GM21381 (cell line): ENCODE data around the gene KLHL25.

Source experiments
- ATAC-seq: cut with Tn5 transposase; IDR thresholded peaks from one replicate; pipeline ENCODE4 v1.9.1; 2021; ENCODE audit warnings: mild to moderate bottlenecking, moderate library complexity; ENCODE audit not compliant: unreplicated experiment

Gene KLHL25

DNA sequence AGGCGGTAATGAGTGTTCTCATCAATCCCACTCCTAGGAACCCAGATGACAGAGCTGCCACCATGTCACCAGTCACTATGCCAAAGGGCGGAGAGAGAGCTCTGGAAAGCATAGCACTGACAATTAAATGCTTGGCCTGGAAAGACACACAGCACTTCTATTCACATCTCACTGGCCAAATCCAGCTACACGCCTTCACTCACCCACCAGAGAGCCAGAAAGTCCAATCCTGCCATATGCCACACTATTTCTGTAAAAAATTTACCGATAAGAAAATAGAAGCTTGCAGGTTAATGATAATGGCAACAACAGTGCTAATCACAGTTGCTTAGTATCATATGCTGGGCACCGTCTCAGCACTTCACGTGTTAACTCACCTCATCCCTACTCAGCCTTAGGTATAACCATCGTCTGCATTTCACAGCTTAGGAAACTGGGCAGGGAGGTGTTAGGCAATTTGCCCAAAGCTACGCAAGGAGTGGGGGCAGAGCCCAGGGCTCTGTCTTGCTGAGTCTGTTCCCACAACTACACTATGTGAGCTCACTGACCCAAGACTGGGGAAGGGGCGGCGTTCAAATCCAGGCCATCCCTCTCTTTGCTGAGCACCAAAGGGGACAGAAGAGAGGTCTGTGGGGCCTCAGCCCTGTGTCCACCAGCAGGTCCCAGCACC is 16.5 kb downstream of the KLHL25 start:
- no peak for ATAC-seq

DNA sequence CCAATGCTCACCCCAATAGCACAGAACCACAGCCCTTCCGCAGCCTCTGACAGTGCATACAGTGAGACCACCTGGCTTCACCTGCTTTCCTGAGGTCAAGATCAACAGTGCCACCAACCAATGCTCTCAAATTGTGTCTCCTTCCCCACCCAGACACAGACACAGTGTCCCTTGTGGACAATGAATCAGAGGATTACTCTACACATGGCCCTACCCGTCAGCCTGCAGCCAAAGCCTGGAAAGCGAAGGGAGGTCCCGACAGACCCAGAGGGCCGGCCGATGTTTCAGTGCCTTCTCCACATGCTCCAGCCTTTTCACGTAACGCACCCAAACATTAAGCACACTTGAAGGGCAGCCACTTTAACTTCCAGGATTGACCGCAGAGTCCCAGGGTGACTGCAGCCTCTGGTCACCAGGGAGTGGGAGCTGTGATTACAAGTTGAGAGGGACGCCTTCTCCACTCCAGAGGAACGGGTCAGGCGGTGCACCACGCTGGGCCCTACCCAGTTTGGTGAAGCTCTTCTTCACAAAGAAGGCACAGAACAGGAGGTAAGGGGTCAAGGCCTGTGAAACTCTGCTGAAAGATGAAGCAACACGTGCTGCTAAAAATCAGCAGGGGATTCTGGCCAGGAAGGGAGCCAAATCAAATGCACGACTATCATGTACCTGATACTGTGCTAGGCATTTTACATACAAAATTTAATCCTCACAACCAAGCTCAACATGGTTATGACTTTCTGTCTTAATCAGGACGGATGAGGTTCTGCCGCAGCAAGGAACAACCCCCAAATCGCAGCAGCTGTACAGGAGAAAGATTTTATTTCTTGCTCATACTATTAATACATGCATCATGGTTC is 17.2 kb downstream of the KLHL25 start:
- no peak for ATAC-seq

DNA sequence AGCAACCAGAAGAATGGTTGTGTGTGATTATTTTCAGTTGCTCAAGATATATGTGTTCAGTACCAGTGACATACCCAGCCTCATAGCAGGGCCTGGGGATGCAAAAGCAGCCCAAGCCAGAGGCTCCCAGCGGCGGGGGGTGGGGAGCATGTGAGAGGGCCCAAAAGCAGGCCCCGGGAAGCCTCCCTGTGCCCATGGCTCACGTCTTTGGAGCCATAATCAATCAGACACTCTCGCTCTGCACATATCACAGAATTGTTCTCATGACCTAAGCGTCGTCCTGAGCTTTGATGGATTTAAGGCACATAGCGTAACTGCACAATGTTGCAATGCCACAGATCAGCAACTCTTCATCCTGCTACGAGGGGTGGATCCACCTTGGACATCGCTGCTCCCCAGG is 20.8 kb downstream of the KLHL25 start:
- no peak for ATAC-seq

DNA sequence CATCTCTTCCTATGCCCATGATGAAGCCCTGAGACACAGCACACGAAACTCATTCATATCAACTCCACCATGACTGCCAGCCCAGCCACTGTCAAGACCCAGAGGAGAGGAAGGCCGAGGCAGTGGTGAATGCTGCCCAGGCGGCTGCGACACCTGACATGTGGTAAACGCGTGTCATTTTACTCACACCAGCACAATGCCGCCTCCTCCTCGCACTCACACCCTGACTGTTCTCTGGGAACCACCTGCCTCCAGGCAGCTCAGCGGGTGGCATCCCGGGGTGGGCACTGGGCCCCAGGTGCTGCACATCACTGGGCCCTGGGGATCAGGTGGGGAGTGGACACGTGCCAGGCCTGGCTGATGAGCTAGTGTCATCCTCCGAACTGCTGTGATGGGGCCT is 21.5 kb downstream of the KLHL25 start:
- no peak for ATAC-seq

DNA sequence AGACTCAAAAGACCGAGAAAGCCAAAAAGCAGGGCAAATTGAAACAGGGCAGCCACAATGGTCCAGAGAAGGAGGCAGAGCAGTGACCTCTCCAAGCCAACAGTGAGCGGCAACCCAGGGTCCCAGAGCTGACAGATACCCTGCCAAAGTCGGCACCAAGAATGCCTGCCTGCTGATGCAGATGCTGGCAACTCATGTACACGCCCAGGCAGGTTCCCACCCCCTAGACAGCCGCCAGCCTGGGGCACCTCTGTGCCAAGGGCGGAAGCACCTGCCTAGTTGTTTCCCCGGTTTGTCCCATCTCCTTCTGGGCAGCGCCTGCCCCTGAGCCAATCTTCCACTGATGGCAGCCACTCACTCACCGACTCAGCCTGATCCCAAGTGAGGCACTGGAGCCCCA is 22.1 kb downstream of the KLHL25 start:
- no peak for ATAC-seq

DNA sequence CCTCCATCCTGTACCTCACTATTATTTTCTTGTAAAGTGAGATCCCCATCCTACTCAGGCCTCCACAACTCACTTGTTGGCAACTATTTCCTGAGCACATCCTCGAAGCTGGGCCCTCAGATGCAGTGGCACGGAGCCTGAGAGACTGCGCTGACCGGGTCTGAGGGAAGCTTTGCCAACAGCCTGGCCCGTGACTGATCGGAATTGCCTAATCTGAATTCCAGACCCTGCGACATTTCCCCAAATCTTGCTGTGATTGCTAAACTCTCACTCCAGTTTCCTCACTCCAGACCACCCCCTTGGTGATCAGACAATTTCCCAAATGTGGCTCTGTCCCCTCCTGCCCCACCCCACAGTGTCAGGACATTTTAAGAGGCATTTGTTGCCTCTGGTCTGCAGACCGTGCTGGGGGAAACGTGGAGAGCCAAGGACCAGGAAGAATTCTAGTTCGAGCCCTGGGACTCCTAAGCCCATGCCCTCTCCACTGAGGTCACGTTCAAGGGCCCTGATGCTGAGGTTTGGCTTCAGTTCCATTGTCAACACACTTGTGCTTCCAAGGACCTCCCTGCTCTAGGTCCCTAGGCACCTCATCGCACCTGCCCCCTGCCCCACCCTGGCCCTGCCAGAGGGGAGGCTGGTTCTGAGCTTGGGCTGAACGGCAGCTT is 22.8 kb downstream of the KLHL25 start:
- no peak for ATAC-seq

DNA sequence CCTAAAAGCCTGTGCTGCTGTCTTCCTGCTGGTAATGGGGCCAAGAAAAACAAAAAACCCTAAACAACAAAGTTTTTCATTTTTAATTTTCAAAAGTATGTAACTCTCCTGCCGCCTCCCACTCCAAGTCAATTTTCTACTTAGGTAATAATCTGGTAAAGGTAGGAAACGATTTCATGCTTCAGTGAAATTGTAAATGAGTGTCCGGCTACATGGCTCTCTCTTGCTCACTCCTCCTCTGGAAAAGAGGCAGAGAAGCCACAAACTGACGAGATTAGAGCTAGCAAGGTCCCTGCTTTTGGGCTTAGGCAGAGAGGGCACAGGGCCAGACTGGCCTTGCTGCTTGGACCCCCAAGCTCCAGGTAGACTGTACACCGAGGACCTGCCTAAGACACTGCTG is 23.5 kb downstream of the KLHL25 start:
- ATAC-seq, result no peak

DNA sequence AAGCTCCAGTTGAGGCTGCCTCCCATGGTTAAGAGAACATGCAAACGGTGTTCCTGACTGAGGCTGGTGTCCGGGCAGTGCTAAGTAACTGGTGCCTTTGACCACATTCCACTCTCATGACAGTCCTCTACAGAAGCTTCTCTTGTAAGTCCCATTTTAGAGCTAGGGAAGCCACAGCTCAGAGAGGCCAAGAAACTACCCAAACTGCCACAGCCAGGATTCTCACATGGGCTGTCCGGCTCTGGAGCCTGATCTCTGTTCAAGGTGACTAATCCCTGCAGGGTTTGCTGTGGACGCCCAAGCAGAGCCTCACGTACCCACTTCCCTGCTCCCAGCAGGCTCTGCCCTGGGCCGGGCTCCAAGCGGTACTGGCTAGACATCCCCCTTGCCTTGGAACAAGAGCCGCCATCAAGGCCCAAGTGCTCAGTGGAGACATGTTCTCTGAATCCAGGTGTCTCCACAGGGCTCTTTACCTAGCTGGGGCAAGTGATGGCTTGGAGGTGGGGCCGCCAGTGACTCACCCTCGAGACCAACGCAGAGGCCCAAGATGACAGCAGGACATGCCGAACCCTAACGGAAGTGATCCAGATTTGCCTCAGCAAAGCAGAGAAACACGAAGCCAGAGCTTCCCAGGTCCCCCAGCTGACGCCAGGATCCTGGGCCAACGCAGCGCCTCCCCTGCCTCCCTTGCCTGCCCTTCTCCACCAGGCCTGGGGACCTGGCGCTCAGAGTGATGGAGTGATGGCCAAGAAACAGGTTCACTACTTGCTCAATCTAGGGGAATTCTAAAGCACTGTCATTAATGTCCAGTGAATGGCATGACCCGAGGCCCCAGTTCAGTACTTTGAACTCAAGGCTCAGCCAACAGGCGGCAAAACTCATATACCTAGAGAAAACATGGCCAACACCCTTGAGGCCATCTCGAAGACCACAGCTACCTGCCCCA is 24.4 kb downstream of the KLHL25 start:
- no peak for ATAC-seq

DNA sequence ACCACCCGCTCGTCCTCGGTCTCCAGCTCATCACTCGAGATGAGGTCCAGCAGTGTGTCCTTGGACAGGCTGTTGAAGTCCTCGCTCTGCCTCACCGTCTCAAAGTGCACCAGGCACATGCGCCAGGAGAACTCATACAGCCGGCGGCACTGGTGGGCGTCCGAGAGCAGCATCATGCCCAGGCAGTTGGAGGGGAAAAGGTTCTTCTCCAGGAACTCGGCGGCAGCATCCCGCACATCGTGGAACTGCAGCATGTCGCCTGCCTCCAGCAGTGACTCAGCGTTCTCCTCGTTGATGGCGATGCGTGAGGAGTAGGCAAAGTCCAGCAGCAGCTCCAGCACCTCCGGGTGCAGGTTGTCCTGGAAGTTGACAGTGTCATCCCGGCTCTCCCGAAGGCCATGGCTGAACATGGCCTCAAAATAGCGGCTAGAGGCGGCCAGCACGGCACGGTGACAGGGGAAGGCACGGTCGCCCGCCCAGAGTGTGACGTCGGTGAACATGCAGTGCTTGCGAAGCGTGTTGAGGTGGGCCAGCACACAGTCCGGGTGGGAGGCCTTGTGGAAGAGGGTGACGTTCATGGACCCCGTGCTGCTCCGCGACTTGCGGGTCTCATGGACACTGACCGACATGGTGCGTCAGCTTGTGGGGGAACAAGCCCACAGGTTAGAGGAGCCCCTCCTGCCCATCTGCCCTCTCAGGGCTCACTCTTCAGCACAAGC is 25.4 kb downstream of the KLHL25 start:
- ATAC-seq, result no peak

DNA sequence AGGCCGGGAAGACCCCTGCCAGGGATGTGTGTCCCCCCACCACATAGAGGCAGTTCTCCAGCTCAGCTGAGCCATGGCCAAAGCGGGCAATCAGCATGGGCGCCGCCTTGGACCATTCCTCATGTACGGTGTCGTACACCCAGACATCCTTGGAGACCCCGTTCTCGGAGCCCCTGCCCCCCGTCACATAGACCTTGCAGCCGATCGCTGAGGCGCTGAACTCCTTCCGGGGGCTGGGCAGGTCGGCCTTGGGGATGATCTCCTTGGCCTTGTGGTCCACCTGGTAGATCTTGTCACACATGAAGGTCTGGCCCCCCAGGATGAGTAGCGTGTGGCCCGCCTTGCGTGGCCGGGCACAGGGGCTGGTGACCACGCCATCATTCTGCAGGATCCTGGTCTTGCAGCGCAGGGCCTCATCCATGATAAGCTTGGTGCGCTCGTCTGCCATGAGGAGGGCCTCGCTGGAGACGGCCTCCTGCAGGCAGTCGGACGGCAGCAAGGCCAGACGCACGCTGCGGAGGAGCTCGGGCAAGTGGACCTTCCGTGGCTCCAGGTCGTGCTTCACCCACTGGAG is 26.0 kb downstream of the KLHL25 start:
- ATAC-seq, result no peak

DNA sequence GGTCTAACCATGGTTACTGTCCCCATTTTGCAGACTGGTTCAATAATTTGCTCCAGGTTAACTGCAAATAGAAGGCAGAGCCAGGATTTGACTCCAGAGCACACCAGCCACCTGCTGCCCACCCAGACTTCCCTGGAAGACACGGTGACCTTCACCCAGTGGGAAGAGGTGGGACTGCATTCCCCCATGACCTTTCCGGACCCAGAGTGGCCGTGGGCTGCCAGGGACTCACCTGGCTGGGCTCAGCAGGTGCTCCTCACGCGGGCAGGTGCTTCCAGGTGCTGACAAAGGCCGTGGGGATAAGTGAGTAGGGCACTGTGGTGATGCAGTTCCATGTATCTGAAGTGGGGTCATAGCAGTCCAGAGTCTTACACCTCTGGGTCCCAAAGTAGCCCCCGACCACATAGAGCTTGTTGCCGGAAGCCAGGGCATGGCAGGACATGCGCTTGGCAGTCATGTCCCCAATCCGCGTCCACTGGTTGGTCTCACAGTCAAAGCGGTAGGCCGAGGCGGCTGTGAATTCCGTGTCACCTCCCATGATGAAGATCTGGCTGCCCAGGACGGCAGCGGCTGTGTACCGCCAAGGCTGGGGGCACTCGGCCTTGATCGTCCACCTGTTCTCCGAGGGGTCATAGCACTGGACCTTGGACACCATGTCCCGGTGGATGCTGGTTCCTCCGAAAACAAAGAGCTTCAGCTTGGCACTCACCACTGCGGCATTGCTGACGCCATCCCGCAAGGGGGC is 26.8 kb downstream of the KLHL25 start:
- ATAC-seq, result no peak

DNA sequence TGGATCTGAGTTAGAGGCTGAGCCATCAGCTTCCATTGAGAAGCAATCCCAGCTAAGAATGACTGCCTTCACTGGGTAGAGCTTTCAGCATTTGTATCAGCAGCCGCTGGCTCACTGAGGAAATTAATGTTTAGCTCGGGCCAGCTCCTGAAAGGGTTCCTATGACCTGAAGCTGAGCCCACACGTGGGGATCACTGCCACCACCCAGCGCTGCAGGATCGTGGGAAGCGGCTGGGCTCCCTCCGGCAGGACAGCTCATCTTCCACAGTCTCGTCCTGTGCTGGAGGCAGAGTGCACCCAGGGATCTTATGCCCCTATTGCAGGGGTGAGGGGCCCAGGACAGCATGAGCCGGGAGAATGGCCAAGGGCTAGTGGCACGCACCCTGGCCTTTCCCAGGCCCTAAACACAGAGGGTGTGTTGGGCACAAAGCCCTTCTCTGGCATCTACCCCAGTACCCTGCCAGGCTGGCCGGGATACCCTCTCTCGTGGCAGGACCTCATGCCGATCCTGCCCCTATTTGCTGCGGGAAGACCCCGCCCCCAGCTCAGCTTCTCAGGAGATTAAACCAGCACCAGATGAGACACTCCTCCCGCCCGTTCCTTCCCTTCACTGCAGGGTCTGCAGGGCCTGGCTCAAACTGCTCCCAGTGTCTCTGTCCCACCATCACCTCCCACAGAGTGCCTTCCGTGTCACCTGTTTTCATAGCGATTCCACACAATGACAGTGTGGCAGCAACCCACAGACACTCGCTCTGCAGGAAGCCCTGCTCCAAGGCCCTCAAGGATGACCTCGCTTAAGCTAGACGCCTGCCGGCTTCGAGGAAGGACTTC is 28.5 kb downstream of the KLHL25 start:
- ATAC-seq, result no peak

DNA sequence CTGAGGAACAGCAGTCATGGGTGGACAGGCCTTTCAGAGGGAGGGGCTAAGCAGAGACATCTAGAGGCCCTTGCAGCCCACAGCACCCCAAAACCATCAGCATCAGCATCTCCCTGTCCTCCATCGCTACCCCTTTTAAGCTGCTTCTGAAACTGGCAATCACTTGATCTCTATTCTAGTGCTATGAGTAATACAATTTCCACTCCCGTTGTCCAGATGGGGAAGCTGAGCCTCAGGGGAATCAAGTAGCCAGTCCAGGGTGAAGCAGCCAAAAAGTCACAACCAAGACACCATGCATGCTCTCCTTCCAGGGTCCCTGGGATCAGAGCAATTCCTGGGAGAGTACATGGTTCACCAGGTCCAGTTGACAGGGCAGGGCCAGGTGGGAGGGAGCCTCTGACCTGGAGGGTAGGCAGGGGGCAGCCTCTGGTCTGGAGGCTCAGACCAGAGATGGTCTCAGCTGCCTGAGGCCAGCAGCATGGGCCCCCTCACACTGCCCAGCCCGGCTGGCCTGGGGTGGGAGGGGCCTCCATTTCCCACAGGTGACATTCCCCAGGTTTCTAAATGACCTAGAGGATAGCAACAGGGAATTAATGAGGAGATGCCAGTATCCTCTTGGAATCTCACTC is 30.0 kb downstream of the KLHL25 start:
- no peak for ATAC-seq

DNA sequence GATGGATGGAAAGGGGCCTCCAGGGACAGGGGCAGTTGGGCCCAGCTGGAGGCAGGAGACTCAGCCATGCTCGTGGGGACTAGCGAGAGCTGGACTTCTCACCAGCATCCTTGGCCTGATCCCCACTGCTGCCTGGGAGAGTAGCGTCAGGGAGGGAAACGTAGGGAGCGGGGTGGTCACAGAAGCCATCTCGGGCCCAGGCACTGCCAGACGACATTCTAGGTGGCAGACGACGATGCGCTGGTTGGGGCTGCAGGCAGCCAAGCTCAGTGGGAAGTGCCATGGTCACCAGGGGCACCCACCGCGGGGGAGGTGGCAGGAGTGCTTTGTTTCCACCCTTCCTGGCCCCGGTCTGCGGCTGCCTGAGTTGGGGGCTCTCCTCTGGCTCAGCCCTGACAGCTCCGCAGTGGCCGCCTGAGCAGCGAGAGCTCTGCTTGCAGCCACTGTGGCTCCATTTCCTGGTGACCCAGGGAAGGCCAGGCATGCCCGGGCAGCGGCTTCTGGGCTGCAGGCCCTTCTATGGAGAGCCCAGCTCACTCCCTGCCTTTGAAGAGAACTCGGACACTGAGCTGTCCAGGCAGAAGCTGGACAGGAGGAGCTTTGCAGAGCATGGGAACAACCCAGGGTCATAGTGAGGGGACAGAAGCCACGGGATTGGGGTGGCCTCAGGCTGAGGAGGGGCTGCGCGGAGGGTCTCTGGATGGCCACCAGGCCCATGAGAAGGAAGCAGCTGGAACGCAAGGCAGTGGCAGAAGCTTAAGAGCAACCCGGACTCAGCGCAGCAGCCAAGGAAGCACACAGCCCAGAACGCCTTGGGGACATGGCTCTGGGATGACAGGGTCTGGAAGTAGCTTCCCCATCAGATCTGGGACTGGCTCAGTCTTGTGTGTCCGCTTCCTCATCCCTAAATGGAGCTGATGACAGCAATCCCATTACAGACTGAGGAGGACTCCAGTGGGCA is 30.8 kb downstream of the KLHL25 start:
- ATAC-seq, result no peak

DNA sequence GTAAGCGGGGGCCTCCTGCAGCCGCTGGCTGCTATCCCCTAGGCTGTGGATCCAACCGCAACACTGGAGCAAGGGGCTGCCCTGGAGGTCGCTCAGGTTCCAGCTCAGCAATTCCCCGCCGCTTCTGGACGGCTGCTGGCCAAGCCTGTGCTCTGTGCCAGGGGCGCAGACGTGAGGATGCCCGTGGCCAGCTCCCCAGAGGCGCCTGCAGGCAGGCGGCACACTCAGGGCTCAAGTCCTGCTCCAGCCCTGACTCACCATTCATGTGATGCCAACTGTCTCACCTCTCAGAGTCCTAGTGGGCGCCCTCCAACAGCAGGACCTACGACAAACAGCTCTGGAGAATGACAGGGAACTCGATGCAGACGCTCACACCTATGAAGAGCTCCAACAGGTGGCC is 31.6 kb downstream of the KLHL25 start:
- ATAC-seq, result no peak

DNA sequence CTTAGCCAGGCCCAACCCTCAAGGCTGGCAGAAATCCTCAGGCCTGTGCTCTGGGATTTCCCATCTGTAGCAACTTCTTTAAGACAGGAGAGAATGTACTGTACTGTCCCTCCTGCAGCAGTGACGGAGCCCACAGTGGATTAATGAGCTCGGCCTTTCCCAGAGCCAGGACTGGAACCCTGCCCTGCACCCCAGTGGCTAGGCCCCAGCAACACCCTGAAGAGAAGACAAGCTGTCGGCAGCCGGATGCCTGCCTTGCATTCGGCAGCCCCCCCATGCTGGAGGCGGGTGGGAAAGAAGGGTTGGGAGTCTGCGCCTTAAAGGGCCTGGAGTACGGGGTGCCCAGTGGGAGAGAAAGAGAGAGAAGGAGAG is 32.0 kb downstream of the KLHL25 start:
- ATAC-seq, result no peak
